H1 (cell line): ENCODE results near the gene PDHB.

Experiments used
- CBX5 ChIP-seq: fragments of 300-800, 300-1000 bp; sonication (generic); IDR thresholded peaks from 2 replicates; pipeline ENCODE4 v1.7.1; 2016; ENCODE audit warnings: antibody characterized with exemption, low read length, low read depth
- CHD2 ChIP-seq: IDR thresholded peaks from 2 replicates; pipeline ENCODE4 v1.6.1; 2012; ENCODE audit warnings: low read length, improper control_type of control experiment
- EGR1 ChIP-seq: IDR thresholded peaks from 2 replicates; pipeline ENCODE4 v1.6.1; 2011; ENCODE audit warnings: low read depth, low read length, borderline replicate concordance
- EP300 ChIP-seq, 2 experiments: IDR thresholded peaks; 1 replicate in 1 of 2; 2 replicates in 1 of 2; pipeline ENCODE4 v1.6.1; 2011 to 2012; ENCODE audit warnings: low read depth in 2 of 2, low read length in 2 of 2, mild to moderate bottlenecking in 2 of 2, borderline replicate concordance in 1 of 2, inconsistent platforms in 1 of 2, moderate library complexity in 1 of 2
- KDM1A ChIP-seq: fragments of 200-600, 300-600 bp; sonication (generic); IDR thresholded peaks from 2 replicates; pipeline ENCODE4 v1.7.1; 2016; ENCODE audit warnings: mild to moderate bottlenecking, low read length, borderline replicate concordance
- MAX ChIP-seq: IDR thresholded peaks from 2 replicates; pipeline ENCODE4 v1.6.1; 2012; ENCODE audit warnings: inconsistent platforms
- POLR2A ChIP-seq, 2 experiments: IDR thresholded peaks; 1 replicate in 1 of 2; 2 replicates in 1 of 2; pipeline ENCODE4 v1.6.1; 2011; ENCODE audit warnings: low read depth in 2 of 2, low read length in 2 of 2, mild to moderate bottlenecking in 2 of 2; ENCODE audit errors: control extremely low read depth in 1 of 2
- POLR2AphosphoS5 ChIP-seq: IDR thresholded peaks from 2 replicates; pipeline ENCODE4 v1.6.1; 2011; ENCODE audit warnings: low read depth, low read length
- SIN3A ChIP-seq, 2 experiments: IDR thresholded peaks in 1 of 2; conservative IDR thresholded peaks in 1 of 2; 2 replicates each; pipeline ENCODE4 v1.6.1; 2011 to 2012; ENCODE audit warnings: low read length in 2 of 2, improper control_type of control experiment in 1 of 2, low read depth in 1 of 2, mild to moderate bottlenecking in 1 of 2
- SRF ChIP-seq: IDR thresholded peaks from 2 replicates; pipeline ENCODE4 v1.6.1; 2011; ENCODE audit warnings: mild to moderate bottlenecking, low read depth, low read length, moderate library complexity
- USF2 ChIP-seq: IDR thresholded peaks from 2 replicates; pipeline ENCODE4 v1.6.1; 2011; ENCODE audit warnings: low read length, improper control_type of control experiment
- TF ChIP-seq, protein P1 (sequence below), 3 experiments: IDR thresholded peaks; 1 replicate in 2 of 3; 2 replicates in 1 of 3; pipeline versions ENCODE4 v1.5.1 to v1.6.1; 2011; ENCODE audit warnings: low read length in 3 of 3, mild to moderate bottlenecking in 3 of 3, inconsistent platforms in 2 of 3, low read depth in 1 of 3, moderate library complexity in 1 of 3; ENCODE audit not compliant: insufficient read depth in 1 of 3; ENCODE audit errors: control extremely low read depth in 1 of 3

DNA sequence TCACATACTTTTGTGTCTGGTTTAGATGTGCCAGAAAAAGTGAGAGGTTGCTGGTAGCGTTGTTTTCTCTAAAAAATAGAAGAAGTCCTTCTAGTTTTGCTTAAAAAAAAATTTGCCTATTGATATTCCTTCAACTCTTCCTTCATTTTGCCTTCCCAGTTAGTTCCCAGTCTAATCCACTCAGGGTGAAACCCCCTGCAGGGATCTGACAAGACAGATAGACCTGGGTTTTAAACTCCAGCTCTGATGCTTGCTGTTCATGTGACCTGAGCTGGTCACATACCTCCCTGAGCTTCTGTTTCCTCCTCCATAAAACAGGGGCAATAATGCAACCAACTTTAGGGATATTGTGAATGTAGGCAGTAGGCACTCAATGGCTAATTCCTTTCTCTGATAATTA is 39.6 kb upstream of the PDHB start:
- no peak for TF ChIP-seq USF2
- TF ChIP-seq SIN3A (conservative IDR thresholded peaks at IDR 0.05 in 1 of 2, IDR thresholded peaks at IDR 0.05 in 1 of 2; ENCODE audit: low read depth in 1 of 2, low read length in 2 of 2), result no peak
- TF ChIP-seq POLR2A (IDR thresholded peaks at IDR 0.05; ENCODE audit: control extremely low read depth in 1 of 2, low read depth in 2 of 2, low read length in 2 of 2), result no peak
- TF ChIP-seq, protein P1, sequence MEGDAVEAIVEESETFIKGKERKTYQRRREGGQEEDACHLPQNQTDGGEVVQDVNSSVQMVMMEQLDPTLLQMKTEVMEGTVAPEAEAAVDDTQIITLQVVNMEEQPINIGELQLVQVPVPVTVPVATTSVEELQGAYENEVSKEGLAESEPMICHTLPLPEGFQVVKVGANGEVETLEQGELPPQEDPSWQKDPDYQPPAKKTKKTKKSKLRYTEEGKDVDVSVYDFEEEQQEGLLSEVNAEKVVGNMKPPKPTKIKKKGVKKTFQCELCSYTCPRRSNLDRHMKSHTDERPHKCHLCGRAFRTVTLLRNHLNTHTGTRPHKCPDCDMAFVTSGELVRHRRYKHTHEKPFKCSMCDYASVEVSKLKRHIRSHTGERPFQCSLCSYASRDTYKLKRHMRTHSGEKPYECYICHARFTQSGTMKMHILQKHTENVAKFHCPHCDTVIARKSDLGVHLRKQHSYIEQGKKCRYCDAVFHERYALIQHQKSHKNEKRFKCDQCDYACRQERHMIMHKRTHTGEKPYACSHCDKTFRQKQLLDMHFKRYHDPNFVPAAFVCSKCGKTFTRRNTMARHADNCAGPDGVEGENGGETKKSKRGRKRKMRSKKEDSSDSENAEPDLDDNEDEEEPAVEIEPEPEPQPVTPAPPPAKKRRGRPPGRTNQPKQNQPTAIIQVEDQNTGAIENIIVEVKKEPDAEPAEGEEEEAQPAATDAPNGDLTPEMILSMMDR (IDR thresholded peaks at IDR 0.05; ENCODE audit: control extremely low read depth in 1 of 3, insufficient read depth in 1 of 3, low read depth in 1 of 3, low read length in 3 of 3), result no peak
- TF ChIP-seq MAX, result no peak
- TF ChIP-seq CBX5, result no peak
- TF ChIP-seq CHD2, result no peak
- TF ChIP-seq EP300 (IDR thresholded peaks at IDR 0.05; ENCODE audit: borderline replicate concordance in 1 of 2, low read depth in 2 of 2, low read length in 2 of 2), result no peak
- no peak for TF ChIP-seq POLR2AphosphoS5
- no peak for TF ChIP-seq EGR1
- no peak for TF ChIP-seq KDM1A
- TF ChIP-seq SRF, result no peak
